Inferior parietal cortex (tissue), 1 donor: Measurements from ENCODE around the gene SMG5.

ENCODE experiments used
- DNase-seq: peaks from one replicate; pipeline ENCODE4 v3.0.0-alpha.2; 2016; ENCODE audit errors: extremely low spot score

The SMG5 gene

DNA sequence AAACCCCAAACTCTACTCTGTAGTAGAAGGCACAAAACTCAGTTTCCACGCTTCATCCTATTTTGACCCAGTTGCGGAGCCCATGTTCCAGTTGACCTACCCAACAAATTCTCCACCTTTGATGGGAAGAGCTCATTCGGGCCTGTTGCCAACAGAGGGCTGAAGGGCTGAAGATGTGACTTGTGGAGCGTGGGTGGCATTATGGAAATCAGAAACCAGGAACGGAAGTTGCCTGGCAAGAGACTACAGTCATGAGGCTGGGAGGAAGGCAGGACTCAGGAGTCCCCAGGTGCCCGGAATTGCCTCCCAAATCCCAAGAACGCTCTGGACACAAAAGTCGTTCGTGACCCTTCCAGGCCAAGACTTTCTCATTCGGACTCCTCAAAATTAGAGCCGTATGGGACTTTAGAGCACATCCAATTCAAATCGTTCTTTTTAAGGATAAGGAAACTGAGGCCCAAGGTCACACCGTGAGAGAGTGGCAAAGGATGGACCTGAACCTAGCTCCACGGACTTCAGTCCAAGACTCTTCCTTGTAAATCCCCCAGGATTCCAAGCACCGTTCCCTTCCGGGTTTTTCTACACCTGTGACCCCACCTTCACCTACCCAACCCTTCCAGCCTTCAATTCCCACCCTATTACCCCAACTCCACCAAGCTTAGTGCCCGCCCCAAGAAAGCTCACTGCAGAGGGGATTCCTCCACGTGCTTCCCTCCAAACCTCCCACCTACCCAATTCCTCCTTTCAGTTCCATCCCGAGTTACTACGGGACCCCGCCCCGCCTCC lies 739 bp downstream of the SMG5 start:
- no peak for DNase-seq

DNA sequence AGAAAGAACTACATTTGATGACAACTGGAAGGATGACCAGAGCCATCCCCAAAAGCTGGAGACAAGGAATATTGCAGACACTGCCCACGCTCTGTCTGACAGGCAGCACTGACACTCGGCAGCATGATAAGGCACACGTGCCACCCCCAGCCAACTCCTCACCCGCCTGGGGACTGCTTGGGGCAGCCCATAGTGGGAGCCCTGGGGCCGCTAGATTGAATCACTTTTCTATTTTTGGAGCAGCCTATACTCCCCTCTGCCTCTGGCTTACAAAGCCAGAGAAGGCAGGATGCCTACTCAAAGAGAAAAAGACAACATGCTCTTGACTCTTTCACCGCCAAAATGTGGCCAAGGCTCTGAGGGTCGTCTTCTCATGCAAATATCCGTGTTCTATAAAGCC lies 1.3 kb downstream of the SMG5 start:
- no peak for DNase-seq

DNA sequence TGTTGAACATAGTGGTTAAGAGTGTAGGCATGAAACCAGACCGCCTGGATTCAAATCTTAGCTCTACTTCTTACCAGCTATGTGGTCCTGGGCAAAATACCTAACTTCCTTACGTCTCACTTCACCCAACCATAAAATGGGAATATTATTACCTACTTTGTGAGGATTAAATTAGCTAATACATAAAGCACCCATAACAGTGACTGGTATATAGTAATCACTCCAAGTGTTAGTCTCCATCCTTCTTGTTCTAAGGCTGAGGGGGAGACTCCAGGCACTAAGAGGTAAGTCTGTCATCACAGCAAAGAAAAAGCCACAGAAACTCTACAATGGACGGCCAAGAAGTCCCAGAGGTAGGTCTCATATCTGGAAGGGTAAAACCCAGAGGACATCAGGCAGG lies 2.8 kb downstream of the SMG5 start:
- DNase-seq, result no peak

DNA sequence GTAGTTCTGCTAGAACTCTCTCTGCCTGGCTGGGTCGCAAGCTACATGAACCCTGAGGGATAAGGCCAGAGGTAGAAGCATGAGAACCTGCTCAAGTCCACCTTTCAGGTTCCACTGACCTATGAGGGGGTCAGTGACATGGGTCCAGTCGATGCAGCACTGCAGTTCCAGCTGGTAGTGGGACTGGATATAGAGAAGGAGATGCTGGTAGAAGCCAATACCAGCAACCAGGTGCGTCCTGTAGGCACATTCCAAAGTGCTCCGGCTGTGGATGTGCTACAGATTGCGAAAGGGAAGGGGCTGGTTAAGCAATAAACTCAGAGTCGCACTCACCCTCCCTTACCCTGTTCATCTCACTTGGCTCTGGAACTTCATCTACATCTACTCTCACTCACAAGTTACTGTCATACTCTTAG lies 5.7 kb downstream of the SMG5 start:
- no peak for DNase-seq

DNA sequence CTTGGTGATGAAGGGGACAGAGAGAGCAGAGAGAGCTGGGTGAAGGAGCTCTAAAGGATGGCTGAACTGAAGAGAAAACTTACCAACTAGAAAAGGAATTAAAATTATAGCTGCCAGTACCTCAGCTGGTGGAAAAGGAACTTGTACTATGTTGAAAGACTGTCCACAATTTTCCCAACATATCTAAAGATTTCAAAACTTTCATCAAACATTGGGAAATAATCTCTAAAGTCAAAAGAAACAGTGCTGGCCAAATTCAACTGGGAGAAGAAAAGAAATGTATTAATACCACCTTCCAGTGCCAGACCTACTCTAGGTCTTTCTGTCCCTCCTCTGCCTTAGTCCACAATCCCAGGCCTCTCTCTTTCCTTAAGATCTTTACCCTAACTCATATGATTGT lies 6.1 kb downstream of the SMG5 start:
- DNase-seq, result no peak

DNA sequence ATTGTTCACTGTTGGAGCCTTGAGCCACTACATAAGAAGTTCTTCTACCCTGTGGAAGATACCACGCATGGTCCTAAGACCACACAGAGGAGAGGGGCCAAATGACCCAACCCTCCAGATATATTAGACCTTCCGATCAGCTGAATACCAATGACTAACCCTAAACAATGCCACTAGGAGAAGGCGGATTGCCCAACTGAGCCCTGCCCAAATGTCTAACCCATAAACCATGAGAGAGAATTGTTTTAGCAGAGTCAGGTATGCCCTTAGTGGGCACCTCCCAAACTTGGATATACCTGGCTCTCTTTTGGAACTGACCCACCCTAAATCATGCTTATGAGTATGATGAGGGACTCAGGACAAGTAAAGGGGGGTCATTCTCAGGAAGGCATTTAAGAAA lies 12.3 kb downstream of the SMG5 start:
- DNase-seq, result no peak

DNA sequence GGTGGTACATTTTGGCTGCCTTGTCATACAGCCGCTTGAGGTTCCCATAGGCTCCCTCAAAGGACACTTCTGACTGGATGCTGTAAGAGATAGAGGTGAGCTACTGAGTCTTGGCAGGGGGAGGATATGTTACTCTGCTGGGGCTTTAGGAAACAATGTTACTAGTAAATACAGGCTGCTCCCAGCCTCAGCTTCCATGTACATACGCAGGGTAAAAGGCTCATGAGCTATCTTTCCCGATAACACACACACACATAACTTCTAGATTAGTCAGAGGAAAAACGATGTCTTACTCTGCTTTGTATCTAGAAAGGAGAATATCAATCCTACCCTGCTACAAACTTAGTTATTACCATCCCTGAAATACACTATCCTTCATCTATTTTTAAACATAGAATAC lies 14.3 kb downstream of the SMG5 start:
- DNase-seq, result no peak

DNA sequence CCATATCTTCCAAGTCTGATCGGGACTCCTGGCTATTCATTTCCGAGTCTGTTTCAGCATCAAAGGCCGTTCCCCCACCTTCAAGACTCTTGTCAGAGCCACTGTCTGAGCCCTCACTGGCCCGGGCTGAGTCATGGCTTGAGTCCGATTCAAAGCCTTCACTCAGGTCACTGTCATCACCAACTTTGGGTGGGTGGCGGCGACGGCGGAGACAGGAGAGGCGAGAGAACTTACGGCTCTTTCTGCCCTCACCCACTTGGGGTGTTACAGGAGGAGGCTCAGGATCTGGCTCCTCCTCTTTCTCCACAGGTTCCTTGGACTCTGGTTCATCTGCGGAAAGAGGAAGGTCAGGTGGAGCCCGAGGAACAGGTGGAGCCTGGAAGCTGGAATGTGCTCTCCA lies 16.6 kb downstream of the SMG5 start:
- no peak for DNase-seq

DNA sequence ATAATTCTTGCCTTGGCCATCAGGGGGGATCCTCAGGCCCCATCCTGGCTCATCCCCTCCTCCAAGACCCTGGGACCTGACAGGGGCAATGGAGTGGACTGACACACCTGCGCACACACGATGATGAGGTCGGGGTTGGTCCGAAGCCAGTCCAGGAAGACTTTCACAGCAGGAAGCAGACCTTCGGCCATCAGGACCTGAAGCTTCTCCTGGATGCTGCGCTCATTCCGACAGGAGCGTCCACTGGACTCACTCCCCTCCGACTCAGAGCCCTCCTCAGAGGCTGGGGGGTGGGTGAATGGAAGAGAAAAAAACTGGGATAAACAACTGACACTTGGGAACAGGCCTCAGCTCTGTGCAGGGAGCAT lies 19.4 kb downstream of the SMG5 start:
- no peak for DNase-seq

DNA sequence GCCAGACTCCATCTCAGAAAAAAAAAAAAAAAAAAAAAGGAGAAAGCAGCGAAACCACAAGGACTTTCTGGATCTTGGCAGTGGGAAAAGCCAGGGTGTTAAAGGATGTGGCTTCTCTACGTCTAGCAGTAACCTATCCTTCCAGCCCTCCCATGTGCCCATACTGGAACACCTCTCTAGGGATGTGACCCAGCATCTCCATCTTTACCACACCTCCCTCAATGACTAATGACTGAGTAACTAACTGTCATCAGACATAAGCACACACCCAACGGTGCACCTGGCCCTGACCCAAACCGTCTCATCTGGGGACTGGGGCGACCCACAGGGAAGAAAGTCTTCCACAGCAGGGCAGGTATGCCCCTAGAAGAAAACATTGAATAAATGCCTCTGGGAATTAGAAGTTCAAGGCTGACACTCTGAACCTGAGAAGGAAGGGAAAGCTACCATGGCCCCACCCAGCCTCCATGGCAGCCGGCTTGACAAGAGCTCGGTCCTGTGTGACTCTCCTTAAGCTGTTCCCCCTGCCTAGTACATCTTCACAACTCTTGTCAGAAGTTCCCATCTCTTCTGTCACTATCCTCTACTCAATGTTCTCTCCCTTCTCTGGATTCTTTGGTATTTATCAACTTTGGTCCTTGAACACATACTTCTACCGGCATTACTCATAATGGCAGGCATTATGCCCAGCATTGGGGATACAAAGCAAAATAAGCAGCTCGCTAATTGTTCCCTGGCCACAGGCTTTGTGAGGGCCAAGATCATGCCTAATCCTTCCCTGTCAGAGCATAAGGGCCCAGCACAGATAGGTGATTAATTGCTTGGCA lies 20.0 kb downstream of the SMG5 start:
- DNase-seq, result no peak

DNA sequence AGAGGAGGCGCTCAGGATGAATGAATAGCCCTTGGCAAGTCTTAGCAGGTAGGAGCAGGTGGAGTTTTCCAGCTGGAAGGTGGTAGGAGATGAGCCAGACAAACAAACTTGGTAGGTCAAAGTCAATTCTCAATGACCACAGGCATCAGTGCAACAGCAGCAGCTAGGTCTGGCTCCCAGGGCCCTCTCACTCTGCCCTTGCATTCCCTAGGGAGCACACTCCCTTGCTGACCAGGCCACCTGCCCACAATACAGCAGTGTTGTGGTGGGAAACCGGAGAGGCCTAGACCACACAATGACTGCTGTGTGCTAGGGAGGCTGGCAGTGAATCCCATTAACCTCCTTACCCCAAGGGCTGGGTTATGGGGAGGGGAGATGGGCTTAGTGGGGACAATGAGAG lies 21.7 kb downstream of the SMG5 start:
- DNase-seq, result no peak

DNA sequence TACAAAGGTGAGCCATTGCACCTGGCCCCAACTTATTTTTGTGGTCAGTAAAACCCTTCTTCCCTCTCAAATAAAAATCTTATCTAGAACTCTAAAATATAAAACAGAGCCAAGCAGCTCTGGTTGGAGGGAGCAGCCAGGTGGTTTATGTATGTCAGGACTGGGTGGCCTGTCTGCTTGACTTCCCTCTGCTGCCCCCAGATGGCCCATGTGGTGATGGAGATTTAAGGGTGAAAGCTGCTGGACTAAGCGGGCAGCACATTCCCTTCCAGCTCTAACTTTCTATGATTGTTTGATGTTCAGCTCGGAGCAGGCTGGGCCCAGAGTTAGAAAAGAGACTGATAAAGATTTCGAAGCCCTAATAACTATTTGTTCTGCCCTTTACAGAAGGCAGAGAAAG lies 22.8 kb downstream of the SMG5 start:
- DNase-seq, result no peak

DNA sequence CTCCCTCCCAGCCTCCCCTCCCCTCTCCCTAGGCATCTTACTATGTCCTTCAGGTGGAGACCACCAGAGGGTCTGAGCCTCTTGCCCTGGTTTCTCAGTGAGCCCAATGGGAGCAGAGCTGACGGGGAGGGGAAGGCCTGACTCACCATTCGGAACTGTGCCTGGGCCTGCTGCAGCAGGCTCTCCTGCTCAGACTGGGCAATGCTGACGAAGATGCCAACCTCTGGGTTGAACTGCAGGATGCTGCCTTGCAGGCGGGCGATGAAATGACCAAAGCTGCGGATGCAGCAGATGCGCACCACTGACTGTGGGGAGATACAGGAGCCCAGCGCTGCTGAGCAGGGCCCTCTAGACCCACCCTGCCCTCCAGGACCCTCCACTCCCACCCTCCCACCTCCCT lies 23.8 kb downstream of the SMG5 start:
- DNase-seq, result no peak

DNA sequence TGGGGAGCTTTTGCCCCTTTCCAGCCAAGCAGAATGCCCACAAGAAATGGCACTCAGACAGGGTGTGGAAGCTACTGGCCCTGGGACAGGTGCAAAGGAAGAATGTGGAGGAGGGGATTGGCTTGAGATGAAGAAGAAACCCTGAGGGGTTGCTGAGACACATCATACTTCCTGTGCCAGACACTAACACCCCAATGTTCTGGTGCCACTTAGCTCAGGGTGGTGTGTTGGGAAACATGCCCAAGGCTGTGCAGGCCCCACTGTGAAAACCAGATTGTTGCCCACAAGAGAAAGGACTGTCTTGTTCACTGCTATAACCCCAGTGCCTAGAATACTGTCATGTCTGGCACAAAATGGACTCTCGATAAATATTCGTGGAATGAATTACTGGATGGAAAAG lies 24.9 kb downstream of the SMG5 start:
- DNase-seq, result no peak

DNA sequence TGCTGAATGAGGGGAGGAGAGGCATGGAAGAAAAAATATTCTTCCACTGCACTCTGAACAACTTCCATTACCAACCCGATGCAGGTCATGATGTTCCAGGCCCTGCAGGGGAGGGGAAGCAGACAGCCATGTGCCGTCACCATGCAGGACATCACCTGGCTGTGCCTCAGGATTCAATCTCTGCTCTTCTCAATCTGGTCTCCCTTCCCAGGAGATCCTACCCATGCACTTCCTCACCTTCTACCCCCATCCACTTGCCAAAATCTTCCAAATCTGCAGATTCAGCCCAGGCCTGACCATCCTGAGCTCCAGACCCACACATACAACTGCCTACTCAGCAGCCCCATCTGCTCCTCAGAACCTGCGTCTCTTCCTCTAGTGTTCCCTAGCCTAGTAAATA lies 29.0 kb downstream of the SMG5 start:
- no peak for DNase-seq

DNA sequence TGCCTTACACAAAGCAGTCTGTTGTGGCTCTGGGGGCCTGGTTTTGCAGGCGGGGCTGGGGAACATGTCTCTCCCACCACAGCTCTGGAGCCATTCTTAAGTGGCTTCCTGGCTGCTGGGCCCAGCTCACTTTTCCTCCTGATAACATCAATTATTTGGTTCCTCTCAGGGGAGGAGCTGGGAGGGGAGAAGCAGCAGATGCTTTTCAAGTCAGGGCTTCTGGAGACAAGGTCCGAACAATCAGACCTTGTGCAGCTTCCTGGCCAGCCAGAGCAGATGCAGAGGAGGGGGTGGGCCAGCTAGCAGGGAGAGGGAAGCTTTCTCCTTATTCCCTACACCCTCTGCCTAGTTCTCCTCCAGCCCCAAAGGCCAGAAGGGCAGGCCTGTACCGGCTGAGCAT lies 31.1 kb downstream of the SMG5 start:
- no peak for DNase-seq

DNA sequence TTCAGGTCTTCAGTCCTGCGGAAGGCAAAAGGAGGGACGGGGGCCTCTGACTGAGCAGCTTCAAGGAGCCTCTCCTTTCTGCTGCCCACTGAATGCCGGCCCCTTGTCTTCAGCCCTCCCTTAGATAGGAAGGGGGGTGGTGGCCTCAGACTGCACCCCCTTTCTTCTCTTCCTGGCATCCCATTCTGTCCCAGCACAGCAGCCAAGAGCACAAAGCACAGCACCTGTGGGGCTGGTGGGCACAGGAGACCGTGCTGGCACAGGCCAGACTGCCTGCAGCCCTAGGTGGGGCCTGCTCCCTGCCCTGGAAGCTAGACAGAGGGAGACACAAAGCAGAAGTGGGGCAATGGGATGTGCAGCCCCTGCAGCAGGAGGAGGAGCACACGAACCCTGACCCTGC lies 33.0 kb downstream of the SMG5 start:
- no peak for DNase-seq

DNA sequence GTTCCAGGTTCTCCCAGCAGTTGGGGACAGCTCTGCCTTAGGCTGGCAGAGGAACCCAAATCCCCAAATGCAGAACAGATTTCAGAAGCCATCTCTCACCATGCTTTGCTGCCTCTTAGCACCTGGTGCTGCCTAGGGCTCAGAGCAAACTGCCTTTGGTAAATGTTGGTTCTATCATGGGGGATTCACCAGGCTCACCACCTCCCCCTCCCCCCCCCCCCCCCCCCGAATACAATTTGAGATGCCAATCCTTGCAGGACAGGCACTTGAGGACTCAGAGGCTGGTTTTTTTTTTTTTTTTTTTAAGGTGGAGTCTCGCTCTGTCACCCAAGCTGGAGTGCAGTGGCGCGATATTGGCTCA lies 34.3 kb downstream of the SMG5 start:
- DNase-seq, result no peak

DNA sequence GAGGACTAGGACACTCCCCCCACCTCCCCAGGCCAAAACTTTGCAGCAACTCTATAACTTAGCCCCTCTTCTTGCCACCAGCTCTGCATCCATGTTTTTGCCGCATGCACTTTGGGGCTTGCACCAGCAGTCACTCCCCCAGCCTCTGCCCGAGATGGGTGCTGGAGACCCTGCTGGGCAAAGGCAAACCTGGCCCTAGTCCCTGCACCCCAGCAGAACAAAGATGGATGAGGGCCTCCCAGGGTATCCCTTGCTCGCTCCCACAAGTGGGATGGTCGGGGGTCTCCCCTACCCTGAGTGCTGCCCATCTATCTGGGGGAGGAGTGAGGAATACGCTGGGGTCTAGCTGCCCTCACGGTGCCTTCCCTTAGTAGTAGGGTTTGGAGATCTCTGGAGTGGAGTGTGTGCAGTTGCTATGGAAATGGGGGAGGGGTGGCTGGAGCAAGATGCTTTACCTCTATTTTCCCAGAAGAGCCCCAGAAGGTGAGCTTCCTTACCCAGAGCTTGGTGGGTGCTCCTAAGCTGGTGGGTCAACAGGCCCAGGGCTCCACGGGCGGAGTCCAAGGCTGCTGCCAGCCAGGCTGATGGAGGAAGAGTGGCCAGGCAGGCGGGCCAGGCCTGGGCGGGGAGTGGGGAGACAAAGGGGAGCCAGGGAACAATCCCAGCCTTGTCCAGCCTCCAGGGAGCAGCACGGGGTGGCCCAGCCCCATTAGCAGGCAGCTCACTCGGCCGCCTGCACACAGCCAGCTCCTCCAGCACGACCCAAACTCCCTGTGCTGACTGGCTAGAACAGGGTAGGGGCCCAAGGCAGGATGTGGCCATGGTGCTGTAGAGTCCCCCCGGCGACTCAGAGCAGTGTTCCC lies 34.9 kb downstream of the SMG5 start, which contains the start of gene PAQR6:
Gene PAQR6, minus strand, starts transcription at position 597 of the 863 bp plus-strand sequence. CDS start 1,325 bp downstream, outside the sequence.
- DNase-seq, result peak; percentile 81

DNA sequence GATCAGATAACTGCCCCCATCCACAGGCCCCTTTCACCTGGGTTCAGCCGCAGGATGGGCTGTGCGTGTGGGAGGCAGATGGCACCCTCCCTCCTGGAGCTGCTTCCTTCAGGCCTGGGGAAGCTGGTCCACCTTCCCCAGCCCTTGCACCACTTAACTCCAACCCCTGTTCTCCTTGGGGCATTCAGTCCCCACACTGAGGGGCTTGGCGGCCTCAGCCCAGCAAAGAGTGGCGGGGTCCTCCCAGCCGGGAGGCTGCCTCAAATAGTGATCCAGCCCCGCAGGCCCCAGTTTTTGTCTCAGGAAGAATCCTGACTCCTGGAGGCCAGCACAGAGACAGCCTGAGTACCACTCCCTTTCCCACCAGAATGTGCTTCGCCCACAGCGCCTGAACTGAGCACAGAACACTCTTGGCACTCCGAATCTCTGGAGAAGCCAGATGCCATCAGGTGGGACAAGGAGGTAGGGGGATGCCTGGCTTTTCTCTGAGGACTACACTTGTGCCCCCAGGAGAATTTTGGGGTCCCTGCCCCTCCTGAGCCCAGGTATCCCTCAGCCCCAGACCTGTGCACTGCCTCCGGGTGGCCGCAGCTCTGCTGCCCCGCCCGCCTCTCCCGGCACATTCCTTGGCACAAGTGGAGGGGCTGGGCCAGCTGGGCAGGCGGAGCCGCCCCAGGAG lies 35.7 kb downstream of the SMG5 start:
- DNase-seq, result no peak

DNA sequence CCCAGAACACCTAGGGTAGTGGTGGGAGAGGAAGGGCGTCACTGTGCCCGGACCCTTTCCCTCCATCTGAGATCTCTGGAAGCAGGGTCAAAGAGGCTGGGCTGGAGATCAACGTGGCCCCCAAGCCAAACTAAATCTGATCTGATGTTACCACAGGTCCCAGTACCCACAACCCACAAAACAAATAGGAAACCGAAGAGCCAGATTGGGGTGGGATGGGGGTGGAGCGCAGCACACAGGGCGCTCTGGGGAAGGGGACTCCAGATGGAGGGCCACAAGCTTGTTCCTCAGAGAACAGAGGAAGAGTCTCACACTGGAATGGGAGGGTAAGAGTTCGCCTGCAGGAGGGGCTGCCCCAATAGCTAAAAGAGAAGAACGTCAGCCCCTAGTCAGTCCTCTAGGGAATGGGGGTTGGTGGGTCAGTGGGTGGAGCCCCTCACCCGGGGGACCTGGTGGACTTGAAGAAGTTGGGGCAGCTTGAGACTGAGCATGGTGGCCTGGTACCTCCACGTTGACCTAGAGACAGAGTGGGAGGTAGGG lies 36.3 kb downstream of the SMG5 start:
- DNase-seq, result no peak
